Measurements from ENCODE around the gene NRXN3.
"Not testable (repeated sequence)": the region's sequence is repeated elsewhere in the genome, so short reads cannot be mapped to it uniquely, and the experiment has no call there.

NRXN3 gene

DNA sequence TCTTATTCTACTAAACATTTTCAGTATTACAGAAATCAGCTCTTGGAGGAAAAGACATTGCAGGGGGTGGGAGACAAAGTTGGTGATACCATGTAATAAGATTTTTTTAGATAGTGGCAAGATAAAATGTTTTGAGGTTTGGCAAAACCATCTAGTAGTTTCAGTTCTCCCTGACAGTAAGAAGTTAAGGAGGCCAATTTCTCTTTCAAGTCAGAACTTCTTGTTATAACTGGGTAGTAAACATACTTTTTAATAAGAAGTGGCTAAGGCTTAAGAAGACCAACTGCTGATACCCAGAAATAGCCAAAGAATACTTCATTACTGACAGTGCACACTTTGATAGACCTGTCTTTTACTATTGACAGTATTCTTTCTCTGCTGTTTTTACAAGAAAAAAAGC lies 1588.8 kb downstream of the NRXN3 start:
- no peaks in the 10 kb centered on the region for H3K36me3 ChIP-seq (ENCODE audit: insufficient read depth, low read length)
- H3K4me1 ChIP-seq (ENCODE audit: control insufficient read depth, insufficient read depth, low read length): no peaks in the 10 kb centered on the region
- no peak overlapping the region for H3K4me3 ChIP-seq (ENCODE audit: low read length)

GRCh38 chr14:79764323-79764722 lies 1594.2 kb downstream of the NRXN3 start:
- no peaks in the 10 kb centered on the region for H3K9me3 ChIP-seq (replicated peaks; ENCODE audit: low read length)
- no peaks in the 10 kb centered on the region for H3K4me1 ChIP-seq (ENCODE audit: control insufficient read depth, insufficient read depth, low read length)
- no peaks in the 10 kb centered on the region for H3K36me3 ChIP-seq (ENCODE audit: insufficient read depth, low read length)
- H3K4me3 ChIP-seq (ENCODE audit: low read length): no peak overlapping the region
- no peak overlapping the region for H3K4me2 ChIP-seq (ENCODE audit: low read length)
- no peaks in the 10 kb centered on the region for H3K27me3 ChIP-seq (ENCODE audit: control insufficient read depth, insufficient read depth, low read length)
- no peak overlapping the region for H3K9ac ChIP-seq (ENCODE audit: low read depth, low read length)

More for the DNA sequence above, 1588.8 kb downstream of the NRXN3 start:
- H3K4me2 ChIP-seq (ENCODE audit: low read length): no peak overlapping the region
- H3K9ac ChIP-seq (ENCODE audit: low read depth, low read length): no peak overlapping the region
- no peaks in the 10 kb centered on the region for H3K9me3 ChIP-seq (replicated peaks; ENCODE audit: low read length)
- no peaks in the 10 kb centered on the region for H3K27me3 ChIP-seq (ENCODE audit: control insufficient read depth, insufficient read depth, low read length)

GRCh38 chr14:79766511-79766910 lies 1596.3 kb downstream of the NRXN3 start:
- Histone ChIP-seq H3K4me2 (ENCODE audit: low read length) (no peak overlapping the region), H3K36me3 (ENCODE audit: insufficient read depth, low read length) (no peaks in the 10 kb centered on the region), H3K4me3 (ENCODE audit: low read length) (no peak overlapping the region), H3K4me1 (ENCODE audit: control insufficient read depth, insufficient read depth, low read length) (no peaks in the 10 kb centered on the region), H3K27me3 (ENCODE audit: control insufficient read depth, insufficient read depth, low read length) (no peaks in the 10 kb centered on the region), H3K9ac (ENCODE audit: low read depth, low read length) (no peak overlapping the region), H3K9me3 (replicated peaks; ENCODE audit: low read length) (no peaks in the 10 kb centered on the region)

GRCh38 chr14:79767251-79767650 lies 1597.1 kb downstream of the NRXN3 start:
- no peaks in the 10 kb centered on the region for H3K4me1 ChIP-seq (ENCODE audit: control insufficient read depth, insufficient read depth, low read length)
- H3K9me3 ChIP-seq (replicated peaks; ENCODE audit: low read length): no peaks in the 10 kb centered on the region
- no peak overlapping the region for H3K9ac ChIP-seq (ENCODE audit: low read depth, low read length)
- no peaks in the 10 kb centered on the region for H3K36me3 ChIP-seq (ENCODE audit: insufficient read depth, low read length)
- H3K27me3 ChIP-seq (ENCODE audit: control insufficient read depth, insufficient read depth, low read length): no peaks in the 10 kb centered on the region
- no peak overlapping the region for H3K4me2 ChIP-seq (ENCODE audit: low read length)
- H3K4me3 ChIP-seq (ENCODE audit: low read length): no peak overlapping the region

DNA sequence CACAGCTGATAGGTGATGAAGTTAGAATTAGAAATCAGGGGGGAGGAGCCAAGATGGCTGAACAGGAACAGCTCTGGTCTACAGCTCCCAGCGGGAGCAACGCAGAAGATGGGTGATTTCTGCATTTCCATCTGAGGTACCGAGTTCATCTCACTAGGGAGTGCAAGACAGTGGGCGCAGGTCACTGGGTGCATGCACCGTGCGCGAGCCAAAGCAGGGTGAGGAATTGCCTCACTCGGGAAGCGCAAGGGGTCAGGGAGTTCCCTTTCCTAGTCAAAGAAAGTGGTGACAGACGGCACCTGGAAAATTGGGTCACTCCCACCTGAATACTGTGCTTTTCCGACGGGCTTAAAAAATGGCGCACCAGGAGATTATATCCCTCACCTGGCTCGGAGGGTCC lies 1597.5 kb downstream of the NRXN3 start:
- not testable (repeated sequence) for H3K4me3 ChIP-seq (ENCODE audit: low read length); H3K9ac ChIP-seq (ENCODE audit: low read depth, low read length); H3K36me3 ChIP-seq (ENCODE audit: insufficient read depth, low read length); H3K9me3 ChIP-seq (replicated peaks; ENCODE audit: low read length); H3K4me1 ChIP-seq (ENCODE audit: control insufficient read depth, insufficient read depth, low read length); H3K27me3 ChIP-seq (ENCODE audit: control insufficient read depth, insufficient read depth, low read length); H3K4me2 ChIP-seq (ENCODE audit: low read length)

GRCh38 chr14:79781882-79782281 lies 1611.7 kb downstream of the NRXN3 start:
- Histone ChIP-seq H3K9me3 (replicated peaks; ENCODE audit: low read length) (no peaks in the 10 kb centered on the region), H3K36me3 (ENCODE audit: insufficient read depth, low read length) (no peaks in the 10 kb centered on the region), H3K9ac (ENCODE audit: low read depth, low read length) (no peak overlapping the region), H3K27me3 (ENCODE audit: control insufficient read depth, insufficient read depth, low read length) (no peaks in the 10 kb centered on the region), H3K4me2 (ENCODE audit: low read length) (no peak overlapping the region), H3K4me1 (ENCODE audit: control insufficient read depth, insufficient read depth, low read length) (no peaks in the 10 kb centered on the region), H3K4me3 (ENCODE audit: low read length) (no peak overlapping the region)

DNA sequence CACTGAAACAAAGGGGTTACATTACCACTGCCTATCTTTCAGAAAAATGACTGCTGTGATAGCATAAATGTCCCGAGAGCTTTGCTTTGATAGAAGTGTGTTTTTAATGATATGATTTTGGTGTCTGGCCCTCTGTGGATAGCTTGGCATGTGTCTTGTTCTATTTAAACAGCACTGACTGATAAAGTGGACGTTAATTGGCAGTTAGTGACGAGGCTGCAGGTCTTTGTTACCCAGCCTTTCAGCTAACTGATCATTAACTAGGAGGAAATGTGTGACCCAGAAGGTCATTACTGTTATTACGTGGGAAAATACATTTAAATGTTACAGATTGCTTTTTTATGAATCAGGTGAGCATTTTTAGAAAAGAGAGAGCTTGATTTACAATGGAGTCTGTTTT lies 1612.9 kb downstream of the NRXN3 start:
- no peaks in the 10 kb centered on the region for H3K36me3 ChIP-seq (ENCODE audit: insufficient read depth, low read length)
- H3K4me2 ChIP-seq (ENCODE audit: low read length): no peak overlapping the region
- H3K4me1 ChIP-seq (ENCODE audit: control insufficient read depth, insufficient read depth, low read length): no peaks in the 10 kb centered on the region
- no peak overlapping the region for H3K4me3 ChIP-seq (ENCODE audit: low read length)
- no peak overlapping the region for H3K9ac ChIP-seq (ENCODE audit: low read depth, low read length)
- H3K9me3 ChIP-seq (replicated peaks; ENCODE audit: low read length): no peaks in the 10 kb centered on the region
- no peaks in the 10 kb centered on the region for H3K27me3 ChIP-seq (ENCODE audit: control insufficient read depth, insufficient read depth, low read length)

- no peaks in the 10 kb centered on the region for H3K9me3 ChIP-seq (replicated peaks; ENCODE audit: low read length)
- no peaks in the 10 kb centered on the region for H3K27me3 ChIP-seq (ENCODE audit: control insufficient read depth, insufficient read depth, low read length)
- no peak overlapping the region for H3K4me3 ChIP-seq (ENCODE audit: low read length)
- H3K36me3 ChIP-seq (ENCODE audit: insufficient read depth, low read length): no peaks in the 10 kb centered on the region
- no peak overlapping the region for H3K9ac ChIP-seq (ENCODE audit: low read depth, low read length)
- H3K4me2 ChIP-seq (ENCODE audit: low read length): no peak overlapping the region
- H3K4me1 ChIP-seq (ENCODE audit: control insufficient read depth, insufficient read depth, low read length): no peaks in the 10 kb centered on the region
Measured at GRCh38 chr14:79786522-79786921, 1616.3 kb downstream of the NRXN3 start.

DNA sequence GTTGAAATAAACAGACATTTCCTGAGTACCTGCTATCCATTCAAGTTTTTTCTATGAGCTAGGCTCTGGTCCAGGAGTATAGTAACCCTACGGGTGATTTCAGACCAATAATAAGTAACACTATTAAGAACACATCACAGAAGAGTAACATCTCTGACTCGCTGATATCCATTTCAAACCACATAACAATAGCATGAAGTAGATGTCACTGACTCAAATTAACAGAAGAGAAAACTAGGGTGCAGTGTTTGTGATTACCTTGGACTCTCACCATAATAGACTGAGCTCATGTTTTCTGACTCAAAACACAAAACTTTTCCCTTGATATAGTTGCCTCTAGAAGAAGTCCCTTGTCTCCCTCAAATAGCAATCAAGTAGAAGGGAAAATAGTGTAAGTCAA lies 1618.2 kb downstream of the NRXN3 start:
- Histone ChIP-seq H3K4me3 (ENCODE audit: low read length) (no peak overlapping the region), H3K4me2 (ENCODE audit: low read length) (no peak overlapping the region), H3K4me1 (ENCODE audit: control insufficient read depth, insufficient read depth, low read length) (no peaks in the 10 kb centered on the region), H3K36me3 (ENCODE audit: insufficient read depth, low read length) (no peaks in the 10 kb centered on the region), H3K9ac (ENCODE audit: low read depth, low read length) (no peak overlapping the region), H3K27me3 (ENCODE audit: control insufficient read depth, insufficient read depth, low read length) (no peaks in the 10 kb centered on the region), H3K9me3 (replicated peaks; ENCODE audit: low read length) (no peaks in the 10 kb centered on the region)

- H3K27me3 ChIP-seq (ENCODE audit: control insufficient read depth, insufficient read depth, low read length): no peaks in the 10 kb centered on the region
- no peaks in the 10 kb centered on the region for H3K4me1 ChIP-seq (ENCODE audit: control insufficient read depth, insufficient read depth, low read length)
- H3K4me3 ChIP-seq (ENCODE audit: low read length): no peak overlapping the region
- no peak overlapping the region for H3K4me2 ChIP-seq (ENCODE audit: low read length)
- no peaks in the 10 kb centered on the region for H3K9me3 ChIP-seq (replicated peaks; ENCODE audit: low read length)
- H3K9ac ChIP-seq (ENCODE audit: low read depth, low read length): no peak overlapping the region
- no peaks in the 10 kb centered on the region for H3K36me3 ChIP-seq (ENCODE audit: insufficient read depth, low read length)
Measured at GRCh38 chr14:79791055-79791732, 1621.0 kb downstream of the NRXN3 start.

GRCh38 chr14:79802093-79802492 lies 1631.9 kb downstream of the NRXN3 start:
- Histone ChIP-seq H3K4me1 (ENCODE audit: control insufficient read depth, insufficient read depth, low read length) (no peaks in the 10 kb centered on the region), H3K36me3 (ENCODE audit: insufficient read depth, low read length) (no peaks in the 10 kb centered on the region)

DNA sequence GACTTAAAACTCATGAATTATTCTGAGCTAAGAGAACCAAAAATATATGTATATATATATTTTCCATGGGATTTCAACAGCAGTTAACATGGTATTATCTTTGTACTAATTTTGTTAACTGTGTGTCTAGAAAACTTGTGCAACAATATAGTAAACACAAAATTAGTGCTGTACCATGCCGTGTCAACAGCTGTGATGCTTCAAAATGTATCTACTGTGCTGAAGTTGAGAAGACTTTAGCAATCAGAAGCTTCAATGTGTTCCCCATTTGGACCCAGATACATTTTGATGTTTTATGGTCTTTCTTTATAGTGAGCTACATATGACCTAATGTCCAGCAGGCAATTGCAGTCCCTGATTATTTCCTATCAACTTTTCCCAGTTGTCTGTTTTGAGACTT lies 1635.5 kb downstream of the NRXN3 start:
- Histone ChIP-seq H3K4me2 (ENCODE audit: low read length) (no peak overlapping the region), H3K9ac (ENCODE audit: low read depth, low read length) (no peak overlapping the region), H3K9me3 (replicated peaks; ENCODE audit: low read length) (no peaks in the 10 kb centered on the region), H3K4me1 (ENCODE audit: control insufficient read depth, insufficient read depth, low read length) (no peaks in the 10 kb centered on the region), H3K4me3 (ENCODE audit: low read length) (no peak overlapping the region), H3K27me3 (ENCODE audit: control insufficient read depth, insufficient read depth, low read length) (no peaks in the 10 kb centered on the region), H3K36me3 (ENCODE audit: insufficient read depth, low read length) (no peaks in the 10 kb centered on the region)

More at GRCh38 chr14:79802093-79802492, 1631.9 kb downstream of the NRXN3 start:
- H3K4me2 ChIP-seq (ENCODE audit: low read length): no peak overlapping the region
- no peak overlapping the region for H3K4me3 ChIP-seq (ENCODE audit: low read length)
- no peak overlapping the region for H3K9ac ChIP-seq (ENCODE audit: low read depth, low read length)
- no peaks in the 10 kb centered on the region for H3K9me3 ChIP-seq (replicated peaks; ENCODE audit: low read length)
- H3K27me3 ChIP-seq (ENCODE audit: control insufficient read depth, insufficient read depth, low read length): peaks cover 3% of the 10 kb centered on the region
